M059J (cell line): ENCODE data around the gene CCDC141. TPM values are rescaled to one million over a fixed set of nuclear protein-coding genes. Genes with fewer than 3 reads are reported as not detected.
A peak's percentile ranks its signal among the peaks of the same experiment; 100 is the strongest.

ENCODE experiments used
- DNase-seq: peaks from one replicate; pipeline ENCODE4 v3.0.0-alpha.2; 2012; ENCODE audit warnings: low read depth
- total RNA-seq: library from RNA; depleted of rRNA; stranded (reverse); fragments of >200 nt; shearing (Covaris generic); gene quantifications from 2 replicates; pipeline ENCODE4 v1.2.3, GENCODE V29; 2014

Gene CCDC141
- total RNA-seq, 1 experiment from 2014 or later = 0.07 TPM

DNA sequence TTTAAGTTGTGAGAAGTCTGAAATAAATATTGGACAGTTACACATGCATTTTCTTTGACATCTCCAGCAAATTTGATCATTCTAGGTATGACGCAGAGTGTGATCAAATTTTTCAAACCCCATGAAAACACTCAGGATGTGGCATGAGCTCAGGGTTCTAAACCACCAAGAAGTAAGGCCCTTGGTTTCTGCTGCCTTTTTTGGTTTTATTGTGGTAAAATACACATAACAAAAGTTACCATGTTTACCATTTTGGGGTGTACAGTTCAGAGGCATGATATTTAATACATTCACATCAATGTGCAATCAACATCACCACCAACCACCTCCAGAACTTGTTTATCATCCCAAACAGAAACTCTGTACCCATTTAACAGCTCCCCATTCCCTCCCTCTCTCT is 178.4 kb downstream of the CCDC141 start:
- DNase-seq = peak; percentile 20

DNA sequence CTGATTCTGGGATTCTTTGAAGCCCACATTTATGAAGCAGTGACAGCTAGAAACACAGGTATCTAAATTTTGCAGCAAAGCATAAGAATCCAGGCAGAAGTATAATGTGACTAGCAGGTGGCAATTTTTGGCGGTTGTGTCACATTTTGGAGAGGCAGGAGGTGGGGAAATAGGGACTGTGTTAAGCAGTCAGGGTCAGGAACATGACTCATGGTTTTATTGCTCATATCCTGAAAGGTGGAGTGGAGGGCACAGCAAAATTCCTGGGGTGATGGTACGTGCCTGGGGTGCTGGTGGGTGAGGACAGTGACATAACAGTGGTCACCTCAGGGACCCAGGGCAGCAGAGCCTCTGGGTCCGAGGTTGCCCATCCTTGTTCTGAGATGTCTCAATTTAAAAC is 179.2 kb downstream of the CCDC141 start:
- peak; percentile 84 for DNase-seq

DNA sequence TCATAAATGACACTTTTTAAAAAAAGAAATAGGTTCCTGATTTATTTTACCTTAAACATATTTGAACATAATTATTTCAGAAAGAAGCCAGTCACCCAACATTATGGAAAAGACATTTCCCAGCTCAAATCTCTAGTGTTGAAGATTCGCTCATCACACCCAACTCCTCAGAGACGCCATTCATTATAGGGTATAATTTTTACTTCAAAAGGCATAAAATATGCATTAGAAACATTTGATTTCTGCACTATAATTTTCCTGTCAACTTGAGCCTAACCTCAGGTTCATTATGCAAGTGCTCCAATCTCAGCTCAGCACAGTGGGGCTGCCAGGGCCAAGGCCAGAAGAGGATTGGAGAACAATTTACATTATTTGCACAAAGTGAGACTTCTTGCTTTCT is 183.9 kb downstream of the CCDC141 start:
- DNase-seq = no peak

DNA sequence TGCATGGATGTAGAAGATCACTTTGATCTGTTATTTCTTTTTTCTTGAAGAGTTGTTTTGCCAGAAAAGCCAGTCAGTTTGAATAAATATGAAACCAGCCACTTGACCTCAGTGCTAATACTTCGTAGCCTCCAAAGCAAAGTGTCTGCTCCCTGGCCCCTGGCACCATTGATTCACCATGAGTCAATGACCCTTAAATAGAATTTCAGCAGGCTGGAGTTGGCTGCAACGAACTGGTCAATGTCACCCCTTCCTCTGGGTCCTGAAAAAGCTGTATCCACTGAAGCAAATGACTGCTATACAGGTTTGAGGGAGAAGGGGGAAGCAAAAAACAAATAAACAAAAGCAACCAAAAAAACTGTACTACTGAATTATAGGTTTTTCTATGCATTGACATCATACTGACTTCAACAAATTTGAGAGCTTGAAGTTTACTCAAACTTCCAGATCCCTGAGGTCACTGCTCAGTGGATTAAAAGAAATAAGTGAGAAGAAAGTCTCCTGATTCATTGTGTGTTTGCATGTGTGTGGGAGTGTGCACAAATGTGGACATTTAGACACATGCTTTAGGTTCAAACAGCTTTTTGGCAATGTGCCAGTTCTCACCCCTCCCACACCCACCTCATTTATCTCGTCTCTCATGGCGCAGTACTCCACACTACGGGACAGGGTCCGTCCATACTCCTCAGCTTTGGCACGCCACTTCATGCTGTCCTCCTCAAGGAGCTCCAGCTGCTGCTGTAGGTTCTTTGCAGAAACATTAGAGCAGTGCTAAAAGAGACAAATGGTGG is 184.6 kb downstream of the CCDC141 start:
- DNase-seq = peak; percentile 78

DNA sequence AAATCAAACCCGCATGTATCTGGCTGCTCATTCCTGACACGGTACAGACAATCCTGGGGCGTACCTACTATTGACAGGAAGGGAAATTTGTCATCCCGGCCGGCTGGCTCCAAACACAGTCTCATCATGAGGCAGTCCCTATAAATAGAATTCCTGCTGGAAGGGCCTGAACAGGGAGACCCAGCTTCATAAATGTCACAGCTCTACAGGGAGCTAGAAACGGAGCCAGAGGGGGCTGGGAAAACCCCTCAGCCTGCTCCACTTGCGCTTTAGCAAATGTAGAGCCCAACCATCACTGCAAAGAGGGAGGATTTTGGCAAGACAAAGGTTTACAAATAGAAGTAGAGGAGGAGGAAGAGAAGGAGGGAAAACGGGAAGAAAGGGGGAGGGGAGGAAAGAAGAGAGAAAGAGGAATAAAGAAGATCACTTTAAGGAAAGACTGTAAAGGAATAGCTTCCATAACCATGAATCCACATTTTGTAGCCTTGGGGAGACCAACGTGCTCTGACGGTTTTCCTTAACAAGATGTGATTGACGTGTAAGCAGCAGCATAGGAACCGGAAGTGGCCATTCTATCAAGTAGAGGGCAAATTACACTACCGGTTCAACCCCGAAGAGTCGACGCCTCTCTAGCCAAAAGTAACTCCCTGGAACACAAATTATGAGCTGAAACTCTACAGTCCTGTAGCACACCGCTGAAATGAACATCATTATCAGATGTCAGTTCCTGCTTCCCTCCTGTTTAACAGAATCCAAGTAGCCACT is 185.9 kb downstream of the CCDC141 start:
- DNase-seq = peak; percentile 78

DNA sequence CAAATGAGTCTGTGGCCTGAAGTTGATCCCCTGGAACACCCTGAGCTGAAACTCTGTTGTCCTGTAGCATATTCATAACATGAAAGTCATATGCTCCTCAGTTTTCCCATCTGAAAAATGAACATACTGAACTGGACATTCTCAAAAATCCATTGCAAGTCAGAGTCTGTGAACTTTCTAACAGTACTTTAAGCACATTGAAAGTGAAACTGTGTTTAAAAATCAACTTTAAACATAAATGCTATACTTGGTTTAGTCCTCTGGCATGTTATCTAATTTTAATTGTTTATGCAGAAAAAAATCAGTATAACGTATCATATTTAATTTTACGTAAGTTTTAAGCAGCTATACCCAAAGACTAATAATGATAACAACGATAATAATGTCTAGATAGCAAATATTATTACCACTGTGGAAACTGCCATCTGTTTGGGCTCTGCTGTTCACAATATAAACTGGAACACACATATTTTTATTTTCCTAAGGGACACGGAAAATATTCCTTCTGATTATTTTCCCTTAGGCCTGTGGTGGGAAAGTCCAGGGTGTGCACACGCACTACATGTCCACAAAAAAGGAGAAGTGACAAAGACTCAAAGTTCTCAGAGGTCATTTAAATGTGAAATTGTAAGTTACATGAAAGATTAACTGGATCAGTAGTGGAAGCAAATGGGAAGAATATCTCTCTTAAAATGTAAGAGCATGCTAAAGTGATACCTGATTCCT is 186.6 kb downstream of the CCDC141 start:
- no peak for DNase-seq

DNA sequence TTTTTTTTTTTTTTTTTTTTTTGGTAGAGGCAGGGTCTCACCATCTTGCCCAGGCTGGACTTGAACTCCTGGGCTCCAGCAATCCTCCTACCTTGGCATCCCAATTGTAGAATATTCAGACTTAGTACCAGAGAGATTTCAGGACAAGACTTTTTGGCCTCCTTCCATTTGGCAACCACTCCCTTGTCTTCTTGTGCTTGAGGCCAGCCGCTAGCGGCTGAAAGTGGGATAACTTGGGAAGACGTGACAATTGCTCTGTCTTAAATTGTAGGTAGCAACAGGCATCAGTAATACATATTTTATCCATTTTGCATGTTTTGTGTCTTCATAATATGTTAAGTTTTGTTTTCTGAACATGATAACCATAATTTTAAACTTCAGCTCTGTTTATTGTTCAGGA is 189.4 kb downstream of the CCDC141 start:
- DNase-seq = peak; percentile 35

DNA sequence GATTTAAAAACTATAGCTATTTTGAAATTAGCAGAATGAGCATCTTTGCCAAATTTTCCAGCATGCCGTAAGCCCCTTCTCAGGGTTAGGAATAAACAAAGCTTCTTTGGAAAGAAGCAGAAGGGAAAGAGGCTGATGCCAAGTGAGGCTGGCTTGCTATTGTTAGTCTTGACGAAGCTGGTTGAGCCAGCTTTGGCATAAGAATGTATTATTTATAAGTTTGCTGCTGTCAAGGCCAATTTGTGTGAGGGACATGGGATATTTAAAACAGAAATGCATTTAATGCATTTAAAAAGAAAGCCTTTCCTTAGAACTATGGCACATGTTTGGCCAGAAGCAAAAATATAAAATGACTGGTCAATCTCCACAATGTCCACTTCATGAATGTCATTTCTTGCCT is 190.2 kb downstream of the CCDC141 start:
- no peak for DNase-seq

DNA sequence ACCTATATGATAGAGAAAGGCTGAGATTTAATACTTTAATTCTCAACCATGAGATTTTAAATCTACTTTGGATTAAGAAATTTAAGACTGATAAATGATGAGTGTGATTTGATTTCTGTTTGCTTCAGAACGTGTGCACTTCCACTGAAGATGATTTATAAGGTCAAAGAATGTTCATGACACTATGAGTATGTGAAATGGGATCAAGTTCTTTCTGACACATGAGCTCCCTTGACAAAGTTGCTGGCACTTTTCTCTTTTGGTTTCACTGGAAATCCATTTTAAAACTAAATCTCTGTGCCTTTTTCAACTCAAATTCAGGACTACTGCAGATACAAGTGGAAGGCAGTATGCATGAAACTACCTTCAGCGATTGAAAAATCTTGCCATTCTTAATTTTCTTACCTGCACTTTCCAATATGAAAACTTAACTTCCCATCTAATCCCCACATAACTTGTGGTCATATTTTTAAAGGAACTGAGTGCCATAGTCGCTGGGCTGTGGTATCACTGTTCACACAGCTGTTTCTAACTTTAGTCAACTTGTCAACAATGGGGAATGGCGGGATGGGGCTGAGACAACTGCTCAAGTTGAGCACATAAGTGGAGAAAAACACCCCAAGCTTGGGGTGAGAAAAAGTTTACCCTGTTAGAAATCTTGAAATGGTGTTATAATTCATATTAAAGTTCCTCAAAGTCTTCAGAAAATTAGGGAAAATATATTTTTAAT is 190.9 kb downstream of the CCDC141 start:
- DNase-seq = no peak

DNA sequence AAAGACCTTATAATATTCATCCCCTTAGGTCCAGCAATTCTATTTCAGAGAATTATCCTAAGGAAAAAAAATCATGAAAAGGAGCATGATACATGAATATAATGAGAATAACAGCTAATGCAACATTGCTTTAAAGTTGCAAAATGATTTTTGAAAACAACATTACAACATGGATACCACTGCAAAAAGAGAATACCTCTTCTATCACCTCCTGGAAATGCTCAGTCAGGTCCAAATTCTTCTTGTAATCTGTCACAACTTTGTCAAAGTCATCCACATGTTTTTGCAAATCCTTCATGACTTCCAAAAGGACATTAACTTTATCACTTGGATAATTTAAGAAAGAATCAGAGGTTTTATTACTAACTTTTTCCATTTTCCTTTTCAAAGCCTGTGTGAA is 194.8 kb downstream of the CCDC141 start:
- DNase-seq = peak; percentile 14

DNA sequence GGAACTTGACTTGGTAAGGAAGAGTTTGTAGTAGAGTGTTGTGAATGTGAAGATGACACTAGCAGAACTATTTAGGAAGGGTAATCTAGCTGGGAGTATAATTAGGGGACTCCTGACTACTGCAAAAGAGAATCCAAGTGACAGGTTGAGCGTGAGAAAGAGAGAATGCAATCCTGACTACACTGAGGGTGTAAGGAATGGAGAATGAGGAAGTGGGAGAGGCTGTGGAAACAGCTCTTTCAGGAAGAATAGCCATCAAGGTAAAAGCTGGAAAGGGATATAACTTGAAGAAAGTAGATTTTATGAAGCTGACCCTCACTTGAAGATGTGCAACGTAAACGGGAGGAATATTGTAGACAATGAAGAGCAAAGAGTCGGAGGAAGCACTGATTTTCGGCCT is 201.6 kb downstream of the CCDC141 start:
- DNase-seq = no peak

DNA sequence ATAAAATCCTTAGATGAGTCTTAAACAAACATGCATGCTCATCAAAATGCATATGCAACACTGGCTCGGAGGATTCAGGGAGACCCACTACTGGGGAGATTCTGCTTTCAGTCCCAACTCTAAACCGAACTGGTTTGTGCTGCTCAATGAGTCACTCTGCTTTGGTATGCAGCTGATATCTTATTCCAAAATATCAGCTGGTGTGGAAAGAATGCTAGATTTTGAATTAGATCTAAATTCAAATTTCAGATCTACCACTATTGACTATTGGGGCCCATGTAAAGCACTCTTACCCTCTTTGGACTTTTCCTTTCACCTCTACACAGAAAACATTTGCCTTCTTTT is 203.5 kb downstream of the CCDC141 start:
- DNase-seq = peak; percentile 26

DNA sequence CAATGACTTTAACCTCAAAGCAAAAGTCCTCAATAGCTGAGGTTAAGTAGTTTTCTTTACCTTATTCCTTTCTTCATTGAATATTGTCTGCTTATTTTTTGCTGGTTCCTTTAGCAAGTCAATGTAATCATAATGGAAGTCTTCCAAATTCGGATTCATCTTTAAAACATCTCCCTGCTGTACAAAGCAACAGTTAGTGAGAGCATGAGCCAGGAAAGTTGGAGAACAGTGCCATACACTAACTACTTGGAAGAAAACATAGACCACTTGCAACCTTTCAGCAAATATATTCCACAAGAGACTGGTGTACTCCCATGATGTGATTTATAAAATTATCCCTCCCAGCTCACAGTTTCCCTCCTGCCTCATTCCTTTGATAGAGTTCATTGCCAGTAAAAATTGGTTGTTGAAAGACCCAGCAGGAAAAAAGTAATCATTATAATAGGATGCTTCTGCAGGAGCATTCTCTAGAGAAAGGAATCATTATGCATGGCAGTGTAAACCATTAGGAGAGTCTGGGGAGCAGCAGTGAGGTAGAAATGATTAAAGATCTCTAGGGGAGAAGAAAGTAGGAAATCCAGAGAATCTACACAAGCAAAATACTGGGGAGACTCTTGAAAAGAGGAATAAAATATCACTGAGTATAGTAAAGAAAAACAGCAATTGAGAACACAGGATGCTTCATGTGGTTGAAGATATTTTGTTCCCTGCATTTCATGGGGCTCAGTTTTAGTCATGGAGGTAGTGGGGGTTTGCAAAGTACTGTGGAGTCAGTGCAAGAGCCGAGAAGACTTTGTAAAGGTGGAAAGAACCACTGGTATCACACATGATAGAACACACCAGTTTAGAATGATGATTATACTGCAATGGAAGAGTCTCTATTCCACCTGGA is 204.1 kb downstream of the CCDC141 start:
- DNase-seq = peak; percentile 44

DNA sequence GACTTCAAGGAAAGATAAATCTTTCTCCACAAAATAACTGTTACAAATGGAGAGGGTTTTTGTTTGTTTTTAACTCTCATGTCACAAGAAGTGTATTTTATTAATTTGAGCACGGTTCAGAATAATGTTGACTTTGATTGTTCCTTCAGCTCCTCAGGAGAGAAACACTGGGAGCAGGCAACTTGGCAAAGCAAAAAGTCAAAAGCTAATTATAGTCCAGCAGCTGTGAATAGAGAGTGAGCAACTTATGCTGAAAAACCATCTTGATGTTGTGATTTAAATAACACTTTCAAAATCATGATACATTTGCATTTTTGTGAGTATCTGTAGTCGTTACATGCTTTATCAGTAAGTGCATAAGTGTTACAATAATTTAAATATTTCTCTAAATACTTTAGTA is 205.2 kb downstream of the CCDC141 start:
- DNase-seq = no peak

DNA sequence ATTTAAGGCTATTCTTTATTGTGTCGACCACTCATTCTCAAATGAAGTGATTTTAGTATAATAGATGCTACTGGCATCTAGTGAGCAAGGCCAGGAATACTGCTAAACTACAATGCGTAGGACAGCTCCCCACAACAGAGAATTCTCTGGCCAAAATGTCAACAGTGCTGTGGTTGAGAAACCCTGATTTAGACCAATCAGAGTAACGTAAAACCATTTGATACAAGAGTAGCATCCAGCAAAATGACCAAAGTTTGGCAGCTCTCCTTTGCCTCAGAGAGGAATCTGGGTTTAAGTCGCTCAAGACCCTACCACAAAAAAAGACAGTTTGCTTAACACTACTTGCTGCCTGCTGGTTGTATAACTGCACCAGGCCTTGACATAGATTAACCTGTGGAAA is 205.7 kb downstream of the CCDC141 start:
- DNase-seq = no peak

DNA sequence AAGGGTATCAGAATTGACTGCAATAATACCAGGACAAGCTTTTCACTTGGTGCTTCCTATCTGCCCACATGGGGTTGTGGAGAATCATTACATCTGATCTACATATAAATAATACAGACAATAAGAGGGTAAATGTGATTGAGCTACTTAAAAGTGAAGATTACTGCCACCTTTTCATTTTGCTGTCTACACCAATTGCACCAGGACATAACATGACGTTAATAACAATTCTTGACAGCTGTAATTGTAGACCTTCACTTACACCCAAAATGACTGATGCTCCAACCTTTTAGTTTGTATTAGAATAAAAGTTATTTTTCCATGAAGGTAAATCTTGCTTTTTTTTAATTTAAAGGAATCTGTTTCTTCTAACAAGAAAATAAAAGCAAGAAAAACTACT is 206.2 kb downstream of the CCDC141 start:
- DNase-seq = no peak

DNA sequence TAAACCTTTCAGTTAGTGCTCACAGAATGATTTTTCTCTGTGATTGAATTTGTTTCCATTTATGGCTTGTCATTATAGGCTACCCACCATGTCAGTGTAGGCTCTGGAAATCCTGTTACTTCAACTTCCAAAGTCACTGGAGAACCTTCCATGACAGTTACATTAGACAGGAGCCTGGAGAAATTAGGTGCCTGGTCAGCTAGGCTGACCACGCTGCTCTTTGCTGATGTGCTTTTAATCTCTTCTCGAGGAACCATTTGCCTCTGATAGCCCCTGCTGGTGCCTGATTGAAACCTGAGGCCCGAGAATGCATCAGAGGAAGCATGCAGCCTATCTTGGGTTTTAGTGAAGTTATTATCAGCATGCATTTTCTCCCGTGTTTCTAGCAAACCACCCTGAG is 213.1 kb downstream of the CCDC141 start:
- no peak for DNase-seq

DNA sequence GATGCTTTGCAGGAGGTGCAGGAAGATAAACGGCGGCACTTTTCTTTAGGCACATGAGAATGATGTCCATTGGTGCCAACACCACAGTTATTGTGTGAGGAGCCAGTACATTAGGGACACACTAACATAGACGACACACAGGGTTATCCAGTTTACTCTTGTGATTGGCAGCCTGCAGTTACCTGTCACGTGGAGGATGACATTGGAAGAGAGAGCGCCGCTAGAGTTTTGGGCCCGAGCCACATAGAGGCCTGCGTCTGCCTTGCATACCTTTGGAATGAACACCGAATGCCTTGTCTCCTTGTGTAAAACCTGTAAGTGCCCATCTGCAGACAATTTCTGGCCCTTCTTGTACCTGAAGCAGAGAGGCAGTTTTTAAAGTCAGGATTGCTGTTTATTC is 215.9 kb downstream of the CCDC141 start:
- no peak for DNase-seq

DNA sequence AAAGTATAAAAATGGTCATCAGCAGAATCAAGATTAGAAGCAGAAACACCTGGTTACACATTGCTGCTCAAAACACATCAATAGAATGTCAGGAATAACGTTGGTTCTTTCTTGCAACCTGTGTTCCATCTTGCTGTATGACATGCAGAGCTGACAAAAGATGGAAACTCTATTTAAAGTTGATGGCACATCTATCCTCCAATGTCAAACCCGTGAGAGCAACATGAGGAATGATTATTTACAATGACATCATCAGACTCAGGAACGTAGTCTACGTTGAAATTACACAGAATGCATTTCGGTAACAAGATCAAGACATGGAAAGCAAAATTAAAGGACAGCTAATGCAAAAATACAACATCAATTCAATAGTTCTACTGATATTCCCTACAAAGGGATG is 216.6 kb downstream of the CCDC141 start:
- DNase-seq = no peak

DNA sequence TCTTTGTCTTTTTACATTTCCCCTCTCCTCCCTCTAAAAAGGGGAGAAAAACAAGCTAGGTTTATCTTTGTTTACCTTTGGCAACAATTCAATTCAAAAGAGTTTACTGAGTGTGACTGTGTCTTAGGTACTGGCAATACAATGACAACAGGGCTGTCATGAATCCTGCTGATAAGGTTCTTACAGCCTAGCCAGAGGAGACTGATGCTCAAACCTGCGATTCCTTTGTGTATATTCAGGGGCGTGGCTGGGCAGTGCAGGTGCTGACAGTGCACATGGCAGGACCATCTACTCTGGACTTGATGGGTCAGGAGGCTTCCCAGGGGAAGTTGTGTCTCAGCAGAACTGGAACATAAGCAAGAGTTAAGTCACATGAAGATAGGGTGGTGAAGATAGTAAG is 219.5 kb downstream of the CCDC141 start:
- no peak for DNase-seq

DNA sequence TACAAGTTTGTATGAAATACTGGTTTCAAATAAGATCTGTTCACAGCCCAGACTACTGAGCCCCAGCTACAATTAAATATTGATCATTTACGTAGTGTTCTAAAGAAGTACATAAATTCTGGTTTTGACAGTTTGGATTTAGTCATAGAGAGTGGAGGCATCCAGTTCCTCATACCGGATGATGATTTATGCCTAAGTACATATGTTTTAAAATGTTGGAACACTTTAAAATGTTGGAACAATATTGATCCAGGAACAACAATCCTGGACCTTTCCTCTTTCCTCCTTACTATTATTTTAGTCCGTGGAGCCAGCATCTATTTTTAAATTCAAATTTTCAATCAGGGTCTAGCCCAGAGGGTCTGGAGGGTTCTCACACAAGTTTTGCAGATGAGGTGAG is 220.0 kb downstream of the CCDC141 start:
- no peak for DNase-seq
